Measurements from ENCODE around the gene DHRS2.

Gene DHRS2

DNA sequence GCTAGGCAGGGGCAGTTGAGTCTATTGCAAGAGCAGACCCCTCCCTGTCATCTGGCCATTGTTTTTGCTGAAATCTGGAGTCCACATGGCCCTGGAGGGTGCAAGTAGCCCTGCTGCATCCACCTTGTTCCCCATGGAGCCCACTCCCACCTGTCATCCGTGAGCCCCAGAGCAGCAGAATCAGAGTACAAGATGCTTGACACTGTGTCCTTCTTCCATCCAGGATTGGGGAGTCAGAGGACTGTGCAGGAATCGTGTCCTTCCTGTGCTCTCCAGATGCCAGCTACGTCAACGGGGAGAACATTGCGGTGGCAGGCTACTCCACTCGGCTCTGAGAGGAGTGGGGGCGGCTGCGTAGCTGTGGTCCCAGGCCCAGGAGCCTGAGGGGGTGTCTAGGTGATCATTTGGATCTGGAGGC, 8.8 kb downstream of the DHRS2 start:
- Histone ChIP-seq H3K27ac (ENCODE audit: low read depth, low read length) (no peak overlapping the region), H3K56ac (ENCODE audit: low read length) (no peak overlapping the region), H3K4me1 (ENCODE audit: control insufficient read depth, low read depth, low read length) (peaks cover 6% of the 10 kb centered on the region), H3K79me1 (ENCODE audit: low read length) (no peaks in the 10 kb centered on the region), H3K4me3 (ENCODE audit: low read length) (no peak overlapping the region), H4K5ac (ENCODE audit: low read length) (no peak overlapping the region), H3K4ac (ENCODE audit: low read depth, low read length) (no peak overlapping the region), H3K79me2 (ENCODE audit: control insufficient read depth, insufficient read depth, low read length) (no peaks in the 10 kb centered on the region), H2BK120ac (ENCODE audit: low read depth, low read length) (no peak overlapping the region), H3K4me2 (ENCODE audit: low read length) (no peak overlapping the region), H3K18ac (ENCODE audit: low read length) (no peak overlapping the region), H3K9ac (ENCODE audit: low read length) (no peak overlapping the region), H2BK5ac (ENCODE audit: low read length) (no peak overlapping the region), H2BK15ac (replicated peaks; ENCODE audit: low read depth) (no peak overlapping the region), H3K27me3 (ENCODE audit: insufficient read depth, low read length, poor library complexity) (no peaks in the 10 kb centered on the region), H3K23ac (ENCODE audit: low read length) (no peak overlapping the region), H2AK5ac (ENCODE audit: low read length) (no peak overlapping the region), H4K8ac (ENCODE audit: low read depth, low read length) (no peak overlapping the region), H3K36me3 (ENCODE audit: control insufficient read depth, insufficient read depth, low read length) (no peaks in the 10 kb centered on the region)
- DNase-seq, result no peak
- no CpG with 5 or more reads among the region's 8 CpGs for WGBS (ENCODE audit: extremely low coverage, insufficient coverage, low lambda C conversion rate)

DNA sequence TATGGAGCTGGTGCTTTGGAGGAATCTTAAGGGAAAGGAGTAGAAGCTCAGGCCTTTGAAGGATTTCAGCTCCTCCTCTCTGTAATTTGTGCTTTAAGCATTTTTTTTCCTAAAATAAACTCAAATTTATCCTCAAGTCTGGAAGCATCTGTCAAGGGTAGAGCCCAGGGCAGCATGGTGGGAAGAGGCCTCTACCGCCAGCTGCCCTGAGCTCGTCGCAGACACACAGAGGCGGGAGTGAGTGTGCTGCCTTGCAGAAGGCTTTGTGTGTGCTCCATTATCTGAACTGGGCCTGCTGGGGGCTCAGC, 9.3 kb downstream of the DHRS2 start:
- Histone ChIP-seq H3K79me1 (ENCODE audit: low read length) (no peaks in the 10 kb centered on the region), H3K56ac (ENCODE audit: low read length) (no peak overlapping the region), H2BK5ac (ENCODE audit: low read length) (no peak overlapping the region), H3K36me3 (ENCODE audit: control insufficient read depth, insufficient read depth, low read length) (no peaks in the 10 kb centered on the region), H3K4me2 (ENCODE audit: low read length) (no peak overlapping the region), H2BK15ac (replicated peaks; ENCODE audit: low read depth) (no peak overlapping the region), H3K4me3 (ENCODE audit: low read length) (no peak overlapping the region), H2BK120ac (ENCODE audit: low read depth, low read length) (no peak overlapping the region), H3K27ac (ENCODE audit: low read depth, low read length) (no peak overlapping the region), H4K8ac (ENCODE audit: low read depth, low read length) (no peak overlapping the region), H4K5ac (ENCODE audit: low read length) (no peak overlapping the region), H3K4me1 (ENCODE audit: control insufficient read depth, low read depth, low read length) (peaks cover 3% of the 10 kb centered on the region), H3K23ac (ENCODE audit: low read length) (no peak overlapping the region), H3K9ac (ENCODE audit: low read length) (no peak overlapping the region), H3K18ac (ENCODE audit: low read length) (no peak overlapping the region), H3K4ac (ENCODE audit: low read depth, low read length) (no peak overlapping the region), H2AK5ac (ENCODE audit: low read length) (no peak overlapping the region), H3K79me2 (ENCODE audit: control insufficient read depth, insufficient read depth, low read length) (no peaks in the 10 kb centered on the region), H3K27me3 (ENCODE audit: insufficient read depth, low read length, poor library complexity) (no peaks in the 10 kb centered on the region)
- DNase-seq, result no peak
- WGBS (ENCODE audit: extremely low coverage, insufficient coverage, low lambda C conversion rate), result no CpG with 5 or more reads among the region's 4 CpGs

DNA sequence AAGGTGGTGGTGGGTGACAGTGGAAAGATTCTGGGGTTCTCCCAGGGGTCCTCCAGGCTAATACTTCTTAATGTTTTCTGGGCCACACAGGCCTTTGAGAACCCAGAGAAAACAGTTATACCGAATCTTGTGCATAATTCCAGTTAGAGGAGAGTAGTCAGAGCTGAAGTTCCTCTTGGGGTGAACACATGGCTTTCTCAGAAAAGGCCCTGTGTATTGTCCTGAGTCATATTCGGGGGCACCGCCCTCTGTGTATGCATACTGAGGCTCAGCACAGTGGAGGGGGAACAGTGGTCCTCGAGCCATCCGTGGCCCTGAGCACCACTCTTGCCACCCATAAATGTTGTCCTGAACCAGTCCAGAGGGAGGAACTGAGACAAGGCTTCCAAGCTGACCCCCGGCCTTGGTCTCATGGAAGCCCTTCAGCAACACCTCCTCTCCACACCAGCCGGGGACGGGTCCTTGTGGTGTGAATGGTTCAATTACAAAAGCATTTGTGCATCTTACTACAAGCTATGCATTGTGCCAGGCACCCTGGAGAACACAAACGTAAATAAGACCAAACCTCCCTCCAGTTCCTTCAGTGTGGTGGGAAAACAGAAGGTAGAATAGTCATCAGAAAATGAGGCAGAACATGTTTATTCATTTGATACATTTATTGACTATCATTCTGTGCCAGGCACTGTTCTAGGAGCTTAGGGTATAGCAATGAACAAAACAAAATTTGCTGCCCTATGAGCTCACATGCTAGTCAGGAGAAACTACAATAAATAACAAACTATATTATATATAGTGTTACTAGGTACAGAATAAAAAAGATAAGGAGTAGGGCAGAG, 9.9 kb downstream of the DHRS2 start:
- Histone ChIP-seq H3K56ac (ENCODE audit: low read length) (no peak overlapping the region), H2BK15ac (replicated peaks; ENCODE audit: low read depth) (no peak overlapping the region), H3K9ac (ENCODE audit: low read length) (no peak overlapping the region), H3K4ac (ENCODE audit: low read depth, low read length) (no peak overlapping the region), H3K4me3 (ENCODE audit: low read length) (no peak overlapping the region), H3K36me3 (ENCODE audit: control insufficient read depth, insufficient read depth, low read length) (no peaks in the 10 kb centered on the region), H2BK5ac (ENCODE audit: low read length) (no peak overlapping the region), H2BK120ac (ENCODE audit: low read depth, low read length) (no peak overlapping the region), H2AK5ac (ENCODE audit: low read length) (no peak overlapping the region), H3K23ac (ENCODE audit: low read length) (no peak overlapping the region), H3K4me1 (ENCODE audit: control insufficient read depth, low read depth, low read length) (no peaks in the 10 kb centered on the region), H3K27ac (ENCODE audit: low read depth, low read length) (no peak overlapping the region), H3K18ac (ENCODE audit: low read length) (no peak overlapping the region), H3K79me1 (ENCODE audit: low read length) (no peaks in the 10 kb centered on the region), H3K4me2 (ENCODE audit: low read length) (no peak overlapping the region), H3K79me2 (ENCODE audit: control insufficient read depth, insufficient read depth, low read length) (no peaks in the 10 kb centered on the region), H3K27me3 (ENCODE audit: insufficient read depth, low read length, poor library complexity) (no peaks in the 10 kb centered on the region), H4K8ac (ENCODE audit: low read depth, low read length) (no peak overlapping the region), H4K5ac (ENCODE audit: low read length) (no peak overlapping the region)
- no CpG with 5 or more reads among the region's 9 CpGs for WGBS (ENCODE audit: extremely low coverage, insufficient coverage, low lambda C conversion rate)
- DNase-seq, result no peak

DNA sequence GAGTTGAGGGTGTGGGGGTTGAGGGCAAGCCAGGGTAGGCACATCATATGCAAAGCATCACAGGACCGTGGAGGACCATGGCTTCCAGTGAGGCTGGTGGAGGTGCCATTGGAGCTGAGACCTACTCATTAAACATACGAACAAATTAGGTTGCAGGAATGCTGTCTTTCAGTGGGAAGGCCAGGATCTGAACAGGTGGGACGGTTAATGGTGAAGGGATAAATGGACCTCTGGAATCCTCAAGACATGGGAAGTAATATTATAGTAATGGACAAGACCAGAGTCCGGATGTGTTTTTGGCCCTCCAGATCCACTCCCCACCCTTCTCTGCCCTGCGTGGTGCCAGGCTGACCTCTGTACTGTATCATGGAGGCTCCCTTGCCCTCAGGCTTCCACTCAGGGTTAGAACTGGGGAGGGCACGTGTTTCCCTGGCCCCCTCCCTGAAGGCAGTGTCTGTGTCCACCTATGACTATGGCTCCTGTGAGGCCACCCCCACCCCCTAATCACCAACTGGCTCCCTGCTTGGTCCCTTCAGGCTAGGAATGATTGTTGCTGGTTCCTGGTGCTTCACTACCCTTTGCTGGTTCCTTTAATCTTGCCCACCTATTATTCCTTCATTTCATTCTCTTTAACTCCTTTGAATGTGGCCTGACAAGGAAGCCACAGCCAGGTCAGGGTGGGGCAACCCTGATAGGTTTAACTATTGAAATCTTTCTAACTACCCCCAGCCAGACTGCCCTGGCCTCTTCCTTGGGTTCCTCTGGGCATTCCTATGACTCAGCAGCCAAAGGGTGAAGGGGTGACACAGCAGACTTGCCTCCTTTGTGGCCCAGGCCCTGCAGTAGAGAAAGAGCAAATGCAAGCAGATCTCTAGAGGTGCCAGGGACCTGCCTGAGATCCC, 10.7 kb downstream of the DHRS2 start:
- Histone ChIP-seq H3K4me1 (ENCODE audit: control insufficient read depth, low read depth, low read length) (no peaks in the 10 kb centered on the region), H2BK15ac (replicated peaks; ENCODE audit: low read depth) (no peak overlapping the region), H4K8ac (ENCODE audit: low read depth, low read length) (no peak overlapping the region), H2BK120ac (ENCODE audit: low read depth, low read length) (no peak overlapping the region), H3K9ac (ENCODE audit: low read length) (no peak overlapping the region), H4K5ac (ENCODE audit: low read length) (no peak overlapping the region), H3K27me3 (ENCODE audit: insufficient read depth, low read length, poor library complexity) (no peaks in the 10 kb centered on the region), H3K4me2 (ENCODE audit: low read length) (no peak overlapping the region), H3K4ac (ENCODE audit: low read depth, low read length) (no peak overlapping the region), H3K27ac (ENCODE audit: low read depth, low read length) (no peak overlapping the region), H2AK5ac (ENCODE audit: low read length) (no peak overlapping the region), H3K56ac (ENCODE audit: low read length) (no peak overlapping the region), H3K4me3 (ENCODE audit: low read length) (no peak overlapping the region), H3K79me1 (ENCODE audit: low read length) (no peaks in the 10 kb centered on the region), H3K36me3 (ENCODE audit: control insufficient read depth, insufficient read depth, low read length) (no peaks in the 10 kb centered on the region), H3K18ac (ENCODE audit: low read length) (no peak overlapping the region), H3K23ac (ENCODE audit: low read length) (no peak overlapping the region), H2BK5ac (ENCODE audit: low read length) (no peak overlapping the region), H3K79me2 (ENCODE audit: control insufficient read depth, insufficient read depth, low read length) (no peaks in the 10 kb centered on the region)
- no peak for DNase-seq
- no CpG with 5 or more reads among the region's 6 CpGs for WGBS (ENCODE audit: extremely low coverage, insufficient coverage, low lambda C conversion rate)

DNA sequence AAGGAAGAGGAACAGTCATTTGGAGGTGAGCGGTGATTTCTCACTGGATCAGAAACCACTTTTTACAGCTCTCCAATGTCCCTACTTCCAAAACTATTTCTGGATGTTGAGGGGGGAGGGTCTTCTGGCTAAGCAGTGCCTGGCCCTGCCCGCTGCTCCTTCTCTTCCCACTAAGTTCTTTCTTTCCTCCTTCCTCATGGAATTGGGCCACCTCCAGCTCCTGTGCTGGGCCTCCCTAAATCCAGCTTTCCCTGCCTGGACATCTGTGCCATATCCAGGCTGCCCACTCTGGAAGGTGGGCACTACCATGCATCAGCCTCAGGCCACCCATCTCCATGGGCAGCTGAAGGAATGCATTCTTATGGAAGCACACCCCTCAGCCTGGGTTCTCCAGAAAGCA, 11.5 kb downstream of the DHRS2 start:
- Histone ChIP-seq H3K4me1 (ENCODE audit: control insufficient read depth, low read depth, low read length) (no peaks in the 10 kb centered on the region), H3K36me3 (ENCODE audit: control insufficient read depth, insufficient read depth, low read length) (no peaks in the 10 kb centered on the region), H3K79me2 (ENCODE audit: control insufficient read depth, insufficient read depth, low read length) (no peaks in the 10 kb centered on the region), H3K4me2 (ENCODE audit: low read length) (no peak overlapping the region), H3K56ac (ENCODE audit: low read length) (no peak overlapping the region), H4K5ac (ENCODE audit: low read length) (no peak overlapping the region), H3K23ac (ENCODE audit: low read length) (no peak overlapping the region), H4K8ac (ENCODE audit: low read depth, low read length) (no peak overlapping the region), H3K4ac (ENCODE audit: low read depth, low read length) (no peak overlapping the region), H3K27me3 (ENCODE audit: insufficient read depth, low read length, poor library complexity) (no peaks in the 10 kb centered on the region), H2BK120ac (ENCODE audit: low read depth, low read length) (no peak overlapping the region), H2BK5ac (ENCODE audit: low read length) (no peak overlapping the region), H2BK15ac (replicated peaks; ENCODE audit: low read depth) (no peak overlapping the region), H2AK5ac (ENCODE audit: low read length) (no peak overlapping the region), H3K18ac (ENCODE audit: low read length) (no peak overlapping the region), H3K27ac (ENCODE audit: low read depth, low read length) (no peak overlapping the region), H3K4me3 (ENCODE audit: low read length) (no peak overlapping the region), H3K79me1 (ENCODE audit: low read length) (no peaks in the 10 kb centered on the region), H3K9ac (ENCODE audit: low read length) (no peak overlapping the region)
- DNase-seq, result no peak
- WGBS (ENCODE audit: extremely low coverage, insufficient coverage, low lambda C conversion rate), result no CpG with 5 or more reads among the region's 2 CpGs
